GM12874 (cell line): ENCODE measurements around the gene OR6M1.

Experiments
- TF ChIP-seq, protein P1 (sequence below): IDR thresholded peaks from 2 replicates; pipeline ENCODE4 v1.5.1; 2011; ENCODE audit warnings: low read depth, mild to moderate bottlenecking, control low read depth, low read length, moderate library complexity; ENCODE audit not compliant: insufficient read depth

OR6M1 gene, protein sequence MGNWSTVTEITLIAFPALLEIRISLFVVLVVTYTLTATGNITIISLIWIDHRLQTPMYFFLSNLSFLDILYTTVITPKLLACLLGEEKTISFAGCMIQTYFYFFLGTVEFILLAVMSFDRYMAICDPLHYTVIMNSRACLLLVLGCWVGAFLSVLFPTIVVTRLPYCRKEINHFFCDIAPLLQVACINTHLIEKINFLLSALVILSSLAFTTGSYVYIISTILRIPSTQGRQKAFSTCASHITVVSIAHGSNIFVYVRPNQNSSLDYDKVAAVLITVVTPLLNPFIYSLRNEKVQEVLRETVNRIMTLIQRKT

DNA sequence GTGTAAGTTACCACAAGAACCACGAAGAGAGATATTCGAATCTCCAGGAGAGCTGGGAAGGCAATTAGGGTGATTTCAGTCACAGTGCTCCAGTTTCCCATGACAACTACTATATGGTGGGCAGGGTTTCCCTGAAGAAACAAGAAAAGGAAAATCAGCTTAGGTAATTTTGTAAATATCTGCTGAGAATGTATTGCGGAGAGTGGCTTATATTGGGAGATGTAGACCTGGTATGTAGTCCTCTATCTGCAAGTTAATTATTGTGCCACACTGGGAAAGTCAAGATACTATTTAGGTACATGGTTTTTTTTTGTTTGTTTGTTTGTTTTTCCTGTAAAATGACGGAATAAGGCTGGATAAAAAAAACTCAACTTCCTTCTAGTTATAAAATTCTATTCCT lies at the start of gene OR6M1:
Gene OR6M1, minus strand, starts transcription at position 101 of the 400 bp plus-strand sequence. Its CDS starts 0 bp downstream, at position 101.
- TF ChIP-seq, protein P1, sequence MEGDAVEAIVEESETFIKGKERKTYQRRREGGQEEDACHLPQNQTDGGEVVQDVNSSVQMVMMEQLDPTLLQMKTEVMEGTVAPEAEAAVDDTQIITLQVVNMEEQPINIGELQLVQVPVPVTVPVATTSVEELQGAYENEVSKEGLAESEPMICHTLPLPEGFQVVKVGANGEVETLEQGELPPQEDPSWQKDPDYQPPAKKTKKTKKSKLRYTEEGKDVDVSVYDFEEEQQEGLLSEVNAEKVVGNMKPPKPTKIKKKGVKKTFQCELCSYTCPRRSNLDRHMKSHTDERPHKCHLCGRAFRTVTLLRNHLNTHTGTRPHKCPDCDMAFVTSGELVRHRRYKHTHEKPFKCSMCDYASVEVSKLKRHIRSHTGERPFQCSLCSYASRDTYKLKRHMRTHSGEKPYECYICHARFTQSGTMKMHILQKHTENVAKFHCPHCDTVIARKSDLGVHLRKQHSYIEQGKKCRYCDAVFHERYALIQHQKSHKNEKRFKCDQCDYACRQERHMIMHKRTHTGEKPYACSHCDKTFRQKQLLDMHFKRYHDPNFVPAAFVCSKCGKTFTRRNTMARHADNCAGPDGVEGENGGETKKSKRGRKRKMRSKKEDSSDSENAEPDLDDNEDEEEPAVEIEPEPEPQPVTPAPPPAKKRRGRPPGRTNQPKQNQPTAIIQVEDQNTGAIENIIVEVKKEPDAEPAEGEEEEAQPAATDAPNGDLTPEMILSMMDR, result no peak

DNA sequence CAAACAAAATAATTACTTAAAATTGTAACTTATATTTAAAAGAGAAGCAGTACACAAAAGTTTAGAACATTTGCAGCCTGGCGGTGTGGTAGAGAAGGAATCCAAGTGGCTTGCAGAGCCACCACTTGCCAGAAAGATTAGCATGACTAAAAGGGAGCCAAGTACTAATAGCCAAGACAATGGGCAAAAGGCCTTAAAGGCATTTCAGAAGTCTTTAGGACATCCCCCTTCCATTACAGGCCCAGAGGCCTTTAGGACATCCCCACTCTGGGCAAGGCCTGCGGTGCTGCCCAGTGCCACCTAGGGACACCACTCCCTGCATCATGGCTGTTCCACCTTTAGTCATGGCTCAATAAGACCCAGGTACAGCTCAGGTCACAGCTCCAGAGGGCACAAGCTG lies 46.9 kb upstream of the OR6M1 start:
- TF ChIP-seq, protein P1, result no peak

DNA sequence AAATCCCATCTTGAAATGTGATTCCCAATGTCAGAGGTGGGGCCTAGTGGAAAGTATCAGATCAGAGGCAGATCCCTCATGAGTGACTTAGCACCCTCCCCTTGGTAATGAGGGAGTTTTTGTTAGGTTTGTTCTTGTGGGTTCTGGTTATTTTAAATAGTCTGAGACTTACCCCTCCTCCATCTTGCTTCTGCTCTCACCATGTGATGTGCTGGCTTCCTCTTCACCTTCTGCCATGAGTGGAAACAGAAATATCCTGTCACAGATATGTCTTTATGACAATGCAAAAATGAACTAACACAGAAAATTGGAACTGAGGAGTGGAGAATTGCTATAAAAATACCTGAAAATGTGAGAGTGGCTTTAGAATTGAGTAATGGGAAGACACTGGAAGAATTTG lies 46.2 kb upstream of the OR6M1 start:
- TF ChIP-seq, protein P1, result no peak

DNA sequence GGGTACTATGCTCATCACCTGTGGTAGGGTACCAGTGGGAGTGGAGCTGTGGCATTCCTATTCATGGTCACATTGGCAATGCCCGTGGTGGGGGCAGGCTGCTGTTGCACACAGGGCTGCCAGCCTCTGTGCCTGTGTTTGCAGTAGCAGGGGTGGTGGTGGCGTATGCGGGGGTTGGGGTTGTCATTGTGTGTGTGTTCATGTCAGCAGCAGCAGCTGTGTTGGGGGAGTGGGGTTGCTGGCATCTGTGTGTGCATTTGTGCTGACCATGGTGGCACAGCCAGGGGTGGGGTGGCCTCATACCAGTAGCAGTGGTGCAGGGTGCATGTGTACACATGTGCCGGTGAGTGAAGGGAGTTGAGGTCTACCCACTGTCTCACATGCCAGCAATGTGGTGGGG lies 45.0 kb upstream of the OR6M1 start:
- TF ChIP-seq, protein P1, result no peak

DNA sequence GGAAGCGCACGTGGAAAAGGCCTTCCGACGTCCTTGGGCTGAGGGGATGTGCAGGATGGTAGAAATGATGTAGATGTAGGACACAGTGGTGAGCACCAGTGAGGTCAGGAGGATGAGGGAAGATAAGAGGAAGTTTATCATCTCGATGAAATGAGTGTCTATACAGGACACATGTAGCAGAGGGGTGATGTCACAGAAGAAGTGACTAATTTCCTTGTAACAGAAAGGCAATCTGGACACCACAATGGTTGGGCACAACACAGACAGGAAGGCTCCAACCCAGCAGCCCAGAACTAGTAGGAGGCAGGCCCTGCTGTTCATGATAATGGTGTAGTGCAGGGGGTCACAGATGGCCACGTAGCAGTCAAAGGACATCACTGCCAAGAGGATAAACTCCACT lies 35.0 kb upstream of the OR6M1 start:
- TF ChIP-seq, protein P1, result no peak

DNA sequence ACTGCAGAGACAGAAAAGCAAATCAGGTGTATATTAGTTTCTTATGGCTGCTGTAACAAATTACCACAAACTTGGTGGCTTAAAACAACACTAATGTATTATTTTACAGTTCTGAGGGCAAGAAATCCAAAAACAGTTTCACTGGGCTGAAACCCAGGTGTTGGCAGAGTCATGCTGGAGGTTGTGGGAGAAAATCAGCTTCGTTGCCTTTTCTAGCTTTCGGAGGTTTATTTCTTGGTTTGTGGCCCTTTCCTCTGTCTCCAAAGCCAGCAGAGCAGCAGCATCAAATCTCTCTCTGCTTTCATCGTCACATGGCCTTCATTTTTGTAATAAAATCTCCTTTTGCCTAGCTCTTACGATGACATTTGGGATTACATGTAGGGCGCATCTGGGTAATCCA lies 33.0 kb upstream of the OR6M1 start:
- TF ChIP-seq, protein P1, result no peak

DNA sequence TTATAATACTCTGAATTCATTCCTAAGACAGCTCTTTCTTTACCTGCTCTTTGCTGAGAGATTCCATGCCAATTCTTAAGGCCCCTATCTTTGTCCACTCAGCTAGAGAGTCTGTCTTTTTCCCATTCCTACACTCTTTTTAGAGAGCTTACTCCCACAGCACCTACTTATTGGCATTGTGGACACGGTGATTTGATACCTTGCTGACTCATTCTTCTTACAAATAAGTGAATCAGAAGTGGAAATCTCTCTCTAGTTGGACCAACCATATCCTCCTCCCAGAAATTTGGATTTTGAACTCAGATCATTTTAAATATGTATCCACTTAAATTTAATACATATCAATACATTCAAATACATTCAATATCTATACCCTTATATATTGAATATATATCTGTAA lies 32.5 kb upstream of the OR6M1 start:
- TF ChIP-seq, protein P1, result no peak
